Central memory CD8-positive, alpha-beta T cell (primary cell): ENCODE data around the gene DERL2.

Source experiments
- ATAC-seq: fragments of 150-1000 bp; cut with Tn5 transposase; replicated peaks from 2 replicates; pipeline ENCODE4 v1.10.0; 2022; ENCODE audit warnings: mild to moderate bottlenecking, moderate FRiP score, moderate number of reproducible peaks; ENCODE audit not compliant: poor library complexity, severe bottlenecking; ENCODE audit errors: extremely low read depth
- DNase-seq, 2 donors: peaks; one replicate each; pipeline ENCODE4 v3.0.0; 2021; ENCODE audit warnings: low spot score in 2 of 2
- H3K27ac Mint-ChIP-seq: one replicate; pipeline ENCODE4 v1.8.0; 2022; ENCODE audit warnings: low read depth, mild to moderate bottlenecking, moderate library complexity, mixed read lengths
- H3K27me3 Mint-ChIP-seq: one replicate; pipeline ENCODE4 v1.8.0; 2022; ENCODE audit warnings: mixed read lengths
- H3K36me3 Mint-ChIP-seq: one replicate; pipeline ENCODE4 v1.8.0; 2022; ENCODE audit warnings: mild to moderate bottlenecking, moderate library complexity, mixed read lengths; ENCODE audit not compliant: insufficient read depth
- H3K4me1 Mint-ChIP-seq: one replicate; pipeline ENCODE4 v1.8.0; 2022; ENCODE audit warnings: mixed read lengths
- H3K4me3 Mint-ChIP-seq: one replicate; pipeline ENCODE4 v1.8.0; 2022; ENCODE audit warnings: mild to moderate bottlenecking, moderate library complexity, mixed read lengths
- H3K9me3 Mint-ChIP-seq: one replicate; pipeline ENCODE4 v1.8.0; 2022; ENCODE audit warnings: mixed read lengths

The DERL2 gene

GRCh38 chr17:5514976-5515375, 29.0 kb upstream of the DERL2 start:
- Mint-ChIP-seq H3K27ac (no peak overlapping the region), H3K4me3 (no peak overlapping the region), H3K4me1 (peaks cover 42% of the 10 kb centered on the region), H3K9me3 (peaks cover 6% of the 10 kb centered on the region), H3K36me3 (peaks cover 28% of the 10 kb centered on the region), H3K27me3 (no peaks in the 10 kb centered on the region)
- DNase-seq (no peak), ATAC-seq (no peak)

GRCh38 chr17:5513628-5514027, 27.6 kb upstream of the DERL2 start:
- DNase-seq = no peak
- ATAC-seq = peak; percentile 91
- Mint-ChIP-seq H3K36me3 (peaks cover 27% of the 10 kb centered on the region), H3K27me3 (no peaks in the 10 kb centered on the region), H3K9me3 (peaks cover 6% of the 10 kb centered on the region), H3K4me3 (no peak overlapping the region), H3K27ac (peak overlapping the region; percentile 61), H3K4me1 (peaks cover 42% of the 10 kb centered on the region)

GRCh38 chr17:5511401-5512225, 25.6 kb upstream of the DERL2 start:
- DNase-seq (no peak), ATAC-seq (peak; percentile 57)
- Mint-ChIP-seq H3K36me3 (peaks cover 19% of the 10 kb centered on the region), H3K27ac (peak overlapping the region; percentile 96), H3K4me1 (peaks cover 42% of the 10 kb centered on the region), H3K27me3 (no peaks in the 10 kb centered on the region), H3K4me3 (peak overlapping the region; percentile 62), H3K9me3 (peaks cover 6% of the 10 kb centered on the region)

GRCh38 chr17:5510771-5511170, 24.8 kb upstream of the DERL2 start:
- Mint-ChIP-seq H3K27me3 (no peaks in the 10 kb centered on the region), H3K36me3 (peaks cover 13% of the 10 kb centered on the region), H3K4me1 (peaks cover 37% of the 10 kb centered on the region)

GRCh38 chr17:5509482-5509881, 23.5 kb upstream of the DERL2 start:
- Mint-ChIP-seq H3K4me1 (peaks cover 29% of the 10 kb centered on the region), H3K4me3 (no peak overlapping the region), H3K9me3 (peaks cover 6% of the 10 kb centered on the region), H3K27me3 (no peaks in the 10 kb centered on the region), H3K27ac (no peak overlapping the region), H3K36me3 (peaks cover 8% of the 10 kb centered on the region)
- ATAC-seq (no peak), DNase-seq (no peak)

More at GRCh38 chr17:5510771-5511170, 24.8 kb upstream of the DERL2 start:
- DNase-seq (no peak), ATAC-seq (no peak)
- Mint-ChIP-seq H3K4me3 (no peak overlapping the region), H3K27ac (no peak overlapping the region), H3K9me3 (peaks cover 6% of the 10 kb centered on the region)

- DNase-seq (no peak), ATAC-seq (no peak)
- Mint-ChIP-seq H3K27ac (no peak overlapping the region), H3K4me3 (no peak overlapping the region), H3K4me1 (peaks cover 24% of the 10 kb centered on the region), H3K9me3 (peaks cover 6% of the 10 kb centered on the region), H3K27me3 (no peaks in the 10 kb centered on the region), H3K36me3 (peaks cover 7% of the 10 kb centered on the region)
These were observed 22.8 kb upstream of the DERL2 start for GRCh38 chr17:5508810-5509209.

- Mint-ChIP-seq H3K36me3 (peaks cover 1% of the 10 kb centered on the region), H3K27ac (no peak overlapping the region)
- ATAC-seq = no peak
These were observed 20.3 kb upstream of the DERL2 start for GRCh38 chr17:5506307-5506706.

GRCh38 chr17:5502552-5502951, 16.6 kb upstream of the DERL2 start:
- H3K27me3 Mint-ChIP-seq = no peaks in the 10 kb centered on the region
- H3K9me3 Mint-ChIP-seq = no peaks in the 10 kb centered on the region
- H3K36me3 Mint-ChIP-seq = peaks cover 8% of the 10 kb centered on the region
- peaks cover 6% of the 10 kb centered on the region for H3K4me1 Mint-ChIP-seq
- ATAC-seq (no peak), DNase-seq (no peak)
- no peak overlapping the region for H3K27ac Mint-ChIP-seq
- no peak overlapping the region for H3K4me3 Mint-ChIP-seq

More at GRCh38 chr17:5506307-5506706, 20.3 kb upstream of the DERL2 start:
- H3K4me3 Mint-ChIP-seq = no peak overlapping the region
- H3K4me1 Mint-ChIP-seq = no peaks in the 10 kb centered on the region
- no peaks in the 10 kb centered on the region for H3K27me3 Mint-ChIP-seq
- no peak for DNase-seq
- H3K9me3 Mint-ChIP-seq = no peaks in the 10 kb centered on the region

- DNase-seq (no peak), ATAC-seq (no peak)
- H3K27ac Mint-ChIP-seq = peak overlapping the region; percentile 84
These were observed 15.7 kb upstream of the DERL2 start for GRCh38 chr17:5501685-5502084.

GRCh38 chr17:5500589-5501391, 14.8 kb upstream of the DERL2 start:
- DNase-seq (peak; percentile 56 to 75), ATAC-seq (peak; percentile 91)
- peak overlapping the region; percentile 87 for H3K4me3 Mint-ChIP-seq
- no peaks in the 10 kb centered on the region for H3K27me3 Mint-ChIP-seq
- H3K27ac Mint-ChIP-seq = peak overlapping the region; percentile 84
- H3K36me3 Mint-ChIP-seq = peaks cover 8% of the 10 kb centered on the region
- H3K9me3 Mint-ChIP-seq = no peaks in the 10 kb centered on the region
- peaks cover 12% of the 10 kb centered on the region for H3K4me1 Mint-ChIP-seq

More at GRCh38 chr17:5501685-5502084, 15.7 kb upstream of the DERL2 start:
- H3K27me3 Mint-ChIP-seq = no peaks in the 10 kb centered on the region
- H3K4me3 Mint-ChIP-seq = peak overlapping the region; percentile 87
- peaks cover 12% of the 10 kb centered on the region for H3K4me1 Mint-ChIP-seq
- H3K36me3 Mint-ChIP-seq = peaks cover 8% of the 10 kb centered on the region
- no peaks in the 10 kb centered on the region for H3K9me3 Mint-ChIP-seq

- DNase-seq (no peak), ATAC-seq (no peak)
- H3K36me3 Mint-ChIP-seq = peaks cover 8% of the 10 kb centered on the region
- H3K27me3 Mint-ChIP-seq = no peaks in the 10 kb centered on the region
- H3K4me1 Mint-ChIP-seq = peaks cover 12% of the 10 kb centered on the region
- H3K4me3 Mint-ChIP-seq = peak overlapping the region; percentile 87
- peak overlapping the region; percentile 84 for H3K27ac Mint-ChIP-seq
- no peaks in the 10 kb centered on the region for H3K9me3 Mint-ChIP-seq
These were observed 14.2 kb upstream of the DERL2 start for GRCh38 chr17:5500247-5500588.

- no peaks in the 10 kb centered on the region for H3K27me3 Mint-ChIP-seq
- peaks cover 8% of the 10 kb centered on the region for H3K36me3 Mint-ChIP-seq
- H3K9me3 Mint-ChIP-seq = no peaks in the 10 kb centered on the region
- peak overlapping the region; percentile 84 for H3K27ac Mint-ChIP-seq
- H3K4me3 Mint-ChIP-seq = peak overlapping the region; percentile 87
- DNase-seq (no peak), ATAC-seq (no peak)
- H3K4me1 Mint-ChIP-seq = peaks cover 12% of the 10 kb centered on the region
These were observed 13.7 kb upstream of the DERL2 start for GRCh38 chr17:5499476-5500231.
